Stimulated activated CD4-positive, alpha-beta T cell treated with anti-CD3 and anti-CD28 coated beads, Interleukin-2, amount 100 ng/mL, for 4 hours (primary cell): ENCODE data around the gene PRSS48.
"Not testable (repeated sequence)": the region's sequence is repeated elsewhere in the genome, so short reads cannot be mapped to it uniquely, and the experiment has no call there.

Experiments
- DNase-seq: peaks from one replicate; pipeline ENCODE4 v3.0.0-alpha.2; 2020; ENCODE audit warnings: low read depth

The PRSS48 gene

GRCh38 chr4:151318307-151319006 lies 41.5 kb downstream of the PRSS48 start:
- no peak for DNase-seq

- DNase-seq = no peak
Measured at GRCh38 chr4:151319490-151319889, 42.5 kb downstream of the PRSS48 start.

- no peak for DNase-seq
Measured at GRCh38 chr4:151321586-151321985, 44.6 kb downstream of the PRSS48 start.

- DNase-seq = not testable (repeated sequence)
Measured at GRCh38 chr4:151322161-151322560, 45.2 kb downstream of the PRSS48 start.

- DNase-seq = no peak
Measured at GRCh38 chr4:151322570-151322969, 45.6 kb downstream of the PRSS48 start.

- DNase-seq = no peak
Measured at GRCh38 chr4:151323667-151324066, 46.7 kb downstream of the PRSS48 start.

- DNase-seq = no peak
Measured at GRCh38 chr4:151324124-151324751, 47.3 kb downstream of the PRSS48 start.

GRCh38 chr4:151324752-151325110 lies 47.8 kb downstream of the PRSS48 start:
- no peak for DNase-seq

- DNase-seq = no peak
Measured at GRCh38 chr4:151325111-151325948, 48.4 kb downstream of the PRSS48 start, which contains the start of gene SH3D19. TSS of gene SH3D19 (minus strand) at chr4:151325605. CDS start at chr4:151325352, 253 bp downstream.

GRCh38 chr4:151325949-151326246 lies 48.9 kb downstream of the PRSS48 start:
- DNase-seq = no peak

GRCh38 chr4:151329217-151330007 lies 52.5 kb downstream of the PRSS48 start:
- DNase-seq = no peak

- DNase-seq = no peak
Measured at GRCh38 chr4:151331276-151332042, 54.5 kb downstream of the PRSS48 start.

GRCh38 chr4:151339467-151339866 lies 62.5 kb downstream of the PRSS48 start:
- no peak for DNase-seq

- no peak for DNase-seq
Measured at GRCh38 chr4:151340751-151341385, 63.9 kb downstream of the PRSS48 start.
